GM19397 (cell line): ENCODE data around the gene BRMS1.
A peak's percentile ranks its signal among the peaks of the same experiment; 100 is the strongest.

ENCODE experiments used
- ATAC-seq: cut with Tn5 transposase; IDR thresholded peaks from one replicate; pipeline ENCODE4 v1.9.1; 2021; ENCODE audit warnings: mild to moderate bottlenecking, moderate library complexity; ENCODE audit not compliant: unreplicated experiment

BRMS1 gene

GRCh38 chr11:66288671-66289547, 56.0 kb downstream of the BRMS1 start, which contains the start of gene YIF1A:
TSS of gene YIF1A (minus strand) at chr11:66289143. CDS start at chr11:66288985, 158 bp downstream.
- peak; percentile 91 for ATAC-seq

- no peak for ATAC-seq
Measured at GRCh38 chr11:66287889-66288670, 56.8 kb downstream of the BRMS1 start.
